Psoas muscle (tissue), 8 donors: Measurements from ENCODE around the gene MRPL9. TPM values are rescaled to one million over a fixed set of nuclear protein-coding genes. Genes with fewer than 3 reads are reported as not detected.

Experiments used
- ATAC-seq, 4 donors: fragments of 200-7000 bp; cut with Tn5 transposase; one replicate each; pipeline ENCODE4 v1.9.1; 2020; ENCODE audit warnings: moderate library complexity in 3 of 4, mild to moderate bottlenecking in 2 of 4
- DNase-seq, 2 donors: peaks; one replicate each; pipeline ENCODE4 v3.0.0-alpha.2; 2020
- H3K27ac ChIP-seq: fragments of 200-600 bp; one replicate; pipeline ENCODE4 v1.8.0; 2022
- H3K27me3 ChIP-seq, 3 donors: fragments of 200-600 bp in 1 of 3; one replicate each; pipeline versions ENCODE4 v1.6.1 to v1.8.0; 2013 to 2022; ENCODE audit warnings: low read length in 2 of 3, mild to moderate bottlenecking in 2 of 3, moderate library complexity in 1 of 3; ENCODE audit not compliant: insufficient read depth in 3 of 3
- H3K36me3 ChIP-seq, 2 donors: fragments of 200-600 bp in 1 of 2; one replicate each; pipeline versions ENCODE4 v1.6.1 to v1.8.0; 2013 to 2022; ENCODE audit warnings: low read depth in 1 of 2, mild to moderate bottlenecking in 1 of 2, moderate library complexity in 1 of 2; ENCODE audit not compliant: insufficient read depth in 1 of 2
- H3K4me1 ChIP-seq: fragments of 200-600 bp; one replicate; pipeline ENCODE4 v1.8.0; 2022
- H3K4me3 ChIP-seq: fragments of 200-600 bp; one replicate; pipeline ENCODE4 v1.8.0; 2022; ENCODE audit warnings: mild to moderate bottlenecking
- H3K9me3 ChIP-seq: fragments of 200-600 bp; one replicate; pipeline ENCODE4 v1.8.0; 2022
- WGBS, 3 donors: extraction: QIAGEN DNeasy Blood & Tissue Kit; methylation state at CpG; one replicate each; pipeline versions ENCODE4 v1.1.6 to v1.1.7; 2013; 5-methylcytosine and 5-hydroxymethylcytosine counted together
- intact Hi-C, 2 donors: fragments of 100-400 bp; cut with DNase I; formaldehyde crosslinking; loops; one replicate each; pipeline versions ENCODE4 v1.11.0 to v1.14.2; 2022
- polyA plus RNA-seq, 3 donors: library from polyadenylated mRNA; stranded (reverse); fragments of 200-250 nt; gene quantifications; one replicate each; pipeline ENCODE4 v1.2.3, GENCODE V29; 2013
- total RNA-seq, 4 donors: library from RNA; stranded (reverse); fragmentation: NEBNext Ultra II Directional in 2 of 4; extraction: Animal tissue kit (Norgen Biotek cat#: 25700) in 2 of 4; gene quantifications; one replicate each; pipeline versions ENCODE4 v1.2.1 to v1.2.4, GENCODE V29; 2021 to 2023
- TF ChIP-seq, protein P1 (sequence below): fragments of 200-600 bp; IDR thresholded peaks from one replicate; pipeline ENCODE4 v1.8.0; 2022; ENCODE audit warnings: antibody characterized with exemption
- donor health status: healthy with polysubstance abuse.
- donor health status: DM: no; HTN: no; CAD: no; lungs with moderate emphysema.
- donor health status: Bipolar disorder and iron deficiency.
- donor health status: healthy.
- donor health status: DM: yes; HTN: yes; CAD: no.
- donor health status: DM: no; HTN: no; CAD: no.
- donor health status: DM: no; HTN: no; CAD: no.
- donor health status: DM: yes; HTN: yes; CAD: no.

MRPL9 gene
- total and polyA plus RNA-seq, 7 donors: 63.5 to 132 (median 79.0) TPM

DNA sequence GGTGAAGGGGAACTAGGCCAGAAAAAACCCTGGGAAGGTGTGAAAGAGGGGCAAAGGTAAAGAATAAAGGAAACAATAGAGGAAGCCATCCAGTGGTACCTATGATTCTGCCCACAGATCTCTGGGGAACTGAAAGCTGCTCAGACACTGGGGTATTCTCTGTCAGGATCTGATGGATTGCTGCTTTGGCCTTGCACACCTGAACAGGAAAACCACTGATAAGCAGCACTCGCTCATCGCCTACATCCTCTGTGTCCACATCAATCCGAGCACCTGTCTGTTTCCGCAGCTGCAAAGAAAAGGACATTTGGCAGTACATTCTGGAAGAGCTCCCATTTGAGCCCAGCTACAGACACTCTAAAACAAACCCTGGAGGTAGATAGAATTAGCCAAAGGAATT lies 16.6 kb upstream of the MRPL9 start:
- no peak for DNase-seq
- H3K4me1 ChIP-seq: no peaks in the 10 kb centered on the region
- peaks cover 3 to 76% of the 10 kb centered on the region in 2 donors for H3K36me3 ChIP-seq
- no peaks in the 10 kb centered on the region for H3K9me3 ChIP-seq
- intact Hi-C loops: no loop called here
- H3K27me3 ChIP-seq: no peaks in the 10 kb centered on the region
- ATAC-seq: no peak
- WGBS, 3 donors: 72 to 87% (median 85%) methylated on average over 4 of the region's 4 CpGs
- no peak overlapping the region for H3K4me3 ChIP-seq
- no peak overlapping the region for H3K27ac ChIP-seq
- TF ChIP-seq, protein P1, sequence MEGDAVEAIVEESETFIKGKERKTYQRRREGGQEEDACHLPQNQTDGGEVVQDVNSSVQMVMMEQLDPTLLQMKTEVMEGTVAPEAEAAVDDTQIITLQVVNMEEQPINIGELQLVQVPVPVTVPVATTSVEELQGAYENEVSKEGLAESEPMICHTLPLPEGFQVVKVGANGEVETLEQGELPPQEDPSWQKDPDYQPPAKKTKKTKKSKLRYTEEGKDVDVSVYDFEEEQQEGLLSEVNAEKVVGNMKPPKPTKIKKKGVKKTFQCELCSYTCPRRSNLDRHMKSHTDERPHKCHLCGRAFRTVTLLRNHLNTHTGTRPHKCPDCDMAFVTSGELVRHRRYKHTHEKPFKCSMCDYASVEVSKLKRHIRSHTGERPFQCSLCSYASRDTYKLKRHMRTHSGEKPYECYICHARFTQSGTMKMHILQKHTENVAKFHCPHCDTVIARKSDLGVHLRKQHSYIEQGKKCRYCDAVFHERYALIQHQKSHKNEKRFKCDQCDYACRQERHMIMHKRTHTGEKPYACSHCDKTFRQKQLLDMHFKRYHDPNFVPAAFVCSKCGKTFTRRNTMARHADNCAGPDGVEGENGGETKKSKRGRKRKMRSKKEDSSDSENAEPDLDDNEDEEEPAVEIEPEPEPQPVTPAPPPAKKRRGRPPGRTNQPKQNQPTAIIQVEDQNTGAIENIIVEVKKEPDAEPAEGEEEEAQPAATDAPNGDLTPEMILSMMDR: no peak

DNA sequence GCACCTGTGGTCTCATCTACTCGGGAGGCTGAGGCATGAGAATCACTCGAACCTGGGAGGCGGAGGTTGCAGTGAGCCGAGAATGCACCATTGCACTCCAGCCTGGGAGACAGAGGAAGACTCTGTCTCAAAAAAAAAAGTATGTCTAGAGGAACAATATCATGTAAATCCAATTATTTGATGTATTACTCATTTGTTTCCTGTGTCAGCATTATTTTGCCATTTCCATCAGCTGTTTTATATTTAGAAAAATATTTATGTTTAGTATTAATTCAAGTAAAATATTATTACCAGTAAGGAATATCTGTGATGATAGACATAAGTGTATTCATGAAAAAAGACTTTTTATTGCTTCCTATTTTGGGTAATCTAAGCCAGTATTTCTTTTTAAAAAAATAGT lies 14.0 kb upstream of the MRPL9 start:
- intact Hi-C loops: no loop called here
- no peaks in the 10 kb centered on the region for H3K9me3 ChIP-seq
- no peak overlapping the region for H3K4me3 ChIP-seq
- TF ChIP-seq, protein P1: no peak
- 73 to 99% (median 96%) methylated on average over 4 of the region's 4 CpGs for WGBS, 3 donors
- H3K4me1 ChIP-seq: no peaks in the 10 kb centered on the region
- H3K27ac ChIP-seq: no peak overlapping the region
- no peak for DNase-seq
- no peak for ATAC-seq
- peaks cover 10 to 96% of the 10 kb centered on the region in 2 donors for H3K36me3 ChIP-seq
- no peaks in the 10 kb centered on the region for H3K27me3 ChIP-seq

DNA sequence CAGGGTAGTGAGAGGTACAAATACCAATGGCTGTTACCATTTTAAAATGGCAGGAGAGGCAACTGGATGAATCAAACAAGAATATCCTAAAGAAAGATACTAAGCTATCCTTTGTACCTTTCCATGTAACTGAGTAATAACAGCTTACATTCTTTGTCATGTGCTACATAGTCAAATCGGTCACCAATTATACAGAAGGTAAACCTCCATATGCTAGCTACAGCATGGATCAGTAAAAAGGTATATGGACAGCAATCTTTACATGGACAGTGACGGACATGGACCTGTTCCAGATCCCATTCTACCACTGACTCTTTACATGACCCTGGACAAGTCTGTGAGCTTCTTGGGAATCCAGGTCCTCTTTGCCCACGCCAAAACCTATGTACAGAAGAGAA lies 13.4 kb upstream of the MRPL9 start:
- TF ChIP-seq, protein P1: no peak
- no peak overlapping the region for H3K4me3 ChIP-seq
- no peaks in the 10 kb centered on the region for H3K4me1 ChIP-seq
- intact Hi-C loops: no loop called here
- no peak overlapping the region for H3K27ac ChIP-seq
- WGBS, 3 donors: 84 to 97% (median 85%) methylated on average over 3 of the region's 3 CpGs
- ATAC-seq (no peak), DNase-seq (no peak)
- H3K9me3 ChIP-seq: no peaks in the 10 kb centered on the region
- H3K27me3 ChIP-seq: no peaks in the 10 kb centered on the region
- peaks cover 10 to 90% of the 10 kb centered on the region in 2 donors for H3K36me3 ChIP-seq

DNA sequence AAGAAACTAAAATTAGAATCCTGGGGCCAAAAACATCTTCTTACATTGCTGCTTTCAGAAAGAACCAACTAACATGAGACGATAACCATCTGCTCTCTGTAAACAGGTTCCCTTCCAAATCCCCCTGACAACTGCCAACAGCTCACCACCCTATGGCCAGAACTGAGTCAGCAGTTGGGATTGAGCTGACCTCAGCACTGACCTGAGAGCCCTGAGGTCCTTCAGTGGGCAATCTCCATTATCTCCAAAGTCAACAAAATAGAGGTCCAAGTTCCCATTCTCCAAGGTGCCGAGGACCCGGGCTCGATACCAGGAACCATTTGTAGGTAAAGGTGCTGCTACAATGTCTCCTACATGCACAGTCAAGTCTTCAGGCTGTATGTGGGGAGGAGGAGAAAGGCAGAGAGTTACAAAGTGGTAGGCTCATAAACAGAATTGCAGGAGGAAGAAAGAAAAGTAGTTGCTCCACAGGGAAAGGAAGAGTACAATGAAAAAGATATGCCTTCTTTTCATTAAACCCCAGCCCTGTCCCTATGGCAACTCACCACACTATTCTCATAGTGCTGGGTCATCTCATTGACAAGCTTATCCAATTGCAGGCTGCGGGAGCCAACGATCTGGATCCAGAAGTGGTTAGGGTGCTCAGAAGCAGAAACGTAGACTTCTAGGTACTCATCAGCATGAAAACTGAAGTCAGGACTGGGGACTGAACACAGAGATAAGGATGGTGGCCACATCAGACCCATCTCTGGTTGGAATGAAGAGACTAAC lies 12.8 kb upstream of the MRPL9 start:
- Histone ChIP-seq H3K4me1 (no peaks in the 10 kb centered on the region), H3K27me3 (no peaks in the 10 kb centered on the region), H3K27ac (no peak overlapping the region), H3K36me3 (peaks cover 10 to 84% of the 10 kb centered on the region in 2 donors), H3K4me3 (no peak overlapping the region), H3K9me3 (no peaks in the 10 kb centered on the region)
- no peak for ATAC-seq
- WGBS, 3 donors: 83 to 87% (median 84%) methylated on average over 7 of the region's 7 CpGs
- DNase-seq: no peak
- TF ChIP-seq, protein P1: no peak
- intact Hi-C loops: no loop called here
